HG02763 (cell line): ENCODE results near the gene KLHDC7B.

Experiments used
- ATAC-seq: cut with Tn5 transposase; IDR thresholded peaks from one replicate; pipeline ENCODE4 v1.9.1; 2021; ENCODE audit warnings: mild to moderate bottlenecking, moderate library complexity; ENCODE audit not compliant: unreplicated experiment

KLHDC7B gene

GRCh38 chr22:50585238-50585637, 39.5 kb downstream of the KLHDC7B start:
- no peak for ATAC-seq

GRCh38 chr22:50585781-50586180, 40.1 kb downstream of the KLHDC7B start:
- ATAC-seq: no peak

- ATAC-seq: no peak
Measured at GRCh38 chr22:50586416-50586815, 40.7 kb downstream of the KLHDC7B start.

- ATAC-seq: no peak
Measured at GRCh38 chr22:50587407-50587806, 41.7 kb downstream of the KLHDC7B start.

- ATAC-seq: no peak
Measured at GRCh38 chr22:50595189-50595588, 49.5 kb downstream of the KLHDC7B start.

- no peak for ATAC-seq
Measured at GRCh38 chr22:50597097-50597496, 51.4 kb downstream of the KLHDC7B start.

- no peak for ATAC-seq
Measured at GRCh38 chr22:50599816-50600455, 54.2 kb downstream of the KLHDC7B start.

GRCh38 chr22:50600538-50600937, 54.8 kb downstream of the KLHDC7B start, which contains the start of gene MAPK8IP2:
MAPK8IP2 (plus strand) TSS chr22:50600793; CDS start chr22:50600819, 26 bp downstream.
- no peak for ATAC-seq
